Natural killer cell (primary cell): ENCODE measurements around the gene UBASH3B. TPM values are rescaled to one million over a fixed set of nuclear protein-coding genes. Genes with fewer than 3 reads are reported as not detected.

Source experiments
- ATAC-seq, 3 donors: fragments of 150-1000 bp in 2 of 3; fragments of 200-7000 bp in 1 of 3; cut with Tn5 transposase; 1 replicate in 1 of 3; 2 replicates in 2 of 3; pipeline ENCODE4 v1.10.0; 2021; ENCODE audit warnings: mild to moderate bottlenecking in 2 of 3, moderate library complexity in 2 of 3
- DNase-seq, 2 donors: peaks; one replicate each; pipeline versions ENCODE4 v3.0.0 to v3.0.0-alpha.2; 2013 to 2021; ENCODE audit warnings: mixed read lengths in 1 of 2
- H3K27ac ChIP-seq: one replicate; pipeline ENCODE4 v1.5.1; 2013; ENCODE audit warnings: mild to moderate bottlenecking, low read length
- H3K27me3 ChIP-seq: one replicate; pipeline ENCODE4 v1.6.1; 2013; ENCODE audit warnings: low read length; ENCODE audit not compliant: control insufficient read depth, insufficient read depth
- H3K36me3 ChIP-seq: one replicate; pipeline ENCODE4 v1.6.1; 2013; ENCODE audit warnings: low read length; ENCODE audit not compliant: control insufficient read depth, insufficient read depth
- H3K4me1 ChIP-seq: one replicate; pipeline ENCODE4 v1.6.1; 2013; ENCODE audit warnings: low read length; ENCODE audit not compliant: control insufficient read depth, insufficient read depth
- H3K4me3 ChIP-seq: one replicate; pipeline ENCODE4 v1.5.1; 2013; ENCODE audit warnings: low read length
- H3K9me3 ChIP-seq: one replicate; pipeline ENCODE4 v1.6.1; 2013; ENCODE audit warnings: low read length; ENCODE audit not compliant: control insufficient read depth, insufficient read depth
- H3K27ac Mint-ChIP-seq, 2 donors: one replicate each; pipeline ENCODE4 v1.8.0; 2022; ENCODE audit warnings: mild to moderate bottlenecking in 2 of 2, mixed read lengths in 2 of 2, moderate library complexity in 1 of 2
- H3K27me3 Mint-ChIP-seq, 2 donors: one replicate each; pipeline ENCODE4 v1.8.0; 2022; ENCODE audit warnings: low read depth in 2 of 2, mixed read lengths in 2 of 2
- H3K36me3 Mint-ChIP-seq: one replicate; pipeline ENCODE4 v1.8.0; 2022; ENCODE audit warnings: mixed read lengths
- H3K4me1 Mint-ChIP-seq, 2 donors: one replicate each; pipeline ENCODE4 v1.8.0; 2022; ENCODE audit warnings: mixed read lengths in 2 of 2
- H3K4me3 Mint-ChIP-seq: one replicate; pipeline ENCODE4 v1.8.0; 2022; ENCODE audit warnings: mild to moderate bottlenecking, moderate library complexity, mixed read lengths
- H3K9me3 Mint-ChIP-seq, 2 donors: one replicate each; pipeline ENCODE4 v1.8.0; 2022; ENCODE audit warnings: mixed read lengths in 2 of 2
- CTCF ChIP-seq: fragments of 200-600 bp; IDR thresholded peaks from one replicate; pipeline ENCODE4 v1.8.0; 2022; ENCODE audit warnings: antibody characterized with exemption
- WGBS: methylation state at CpG from one replicate; pipeline ENCODE4 v1.1.7; 2013; ENCODE audit warnings: missing lambda C conversion rate; ENCODE audit not compliant: insufficient coverage; 5-methylcytosine and 5-hydroxymethylcytosine counted together
- intact Hi-C: fragments of 100-400 bp; cut with micrococcal nuclease; formaldehyde crosslinking; loops from one replicate; pipeline ENCODE4 v1.14.2; 2022
- total RNA-seq, 4 donors: library from RNA; stranded (reverse); fragments of 120-200 nt in 1 of 4; gene quantifications; one replicate each; pipeline versions ENCODE4 v1.2.3 to v1.2.4, GENCODE V29; 2013 to 2022

Gene UBASH3B
- total RNA-seq, 3 donors from 2014 or later (not counting 1 experiment from before 2014, with no cell fraction given) = 28.7 to 33.9 (median 33.5) TPM

- ATAC-seq (no peak), DNase-seq (no peak)
- Histone ChIP-seq H3K4me1 (no peaks in the 10 kb centered on the region), H3K4me3 (no peak overlapping the region), H3K27me3 (no peaks in the 10 kb centered on the region), H3K27ac (no peak overlapping the region), H3K36me3 (no peaks in the 10 kb centered on the region), H3K9me3 (no peaks in the 10 kb centered on the region)
- Mint-ChIP-seq H3K36me3 (no peaks in the 10 kb centered on the region), H3K4me1 (peaks cover 0 to 5% of the 10 kb centered on the region in 2 donors), H3K27me3 (peaks cover 2 to 13% of the 10 kb centered on the region in 2 donors), H3K4me3 (no peak overlapping the region), H3K9me3 (no peaks in the 10 kb centered on the region), H3K27ac (no peak overlapping the region)
- 45% methylated on average over 2 of the region's 3 CpGs for WGBS
- no peak for TF ChIP-seq CTCF
- intact Hi-C loops = no loop called here
Measured at GRCh38 chr11:122649116-122649515, 6.4 kb upstream of the UBASH3B start.

- intact Hi-C loops = no loop called here
- peaks cover 9% of the 10 kb centered on the region for H3K4me1 ChIP-seq
- no peak overlapping the region for H3K27ac Mint-ChIP-seq
Measured at GRCh38 chr11:122650619-122651018, 4.9 kb upstream of the UBASH3B start.

GRCh38 chr11:122652495-122652894, 3.0 kb upstream of the UBASH3B start:
- Histone ChIP-seq H3K4me3 (no peak overlapping the region), H3K4me1 (peaks cover 20% of the 10 kb centered on the region), H3K9me3 (no peaks in the 10 kb centered on the region), H3K27ac (no peak overlapping the region), H3K36me3 (no peaks in the 10 kb centered on the region), H3K27me3 (no peaks in the 10 kb centered on the region)
- DNase-seq (no peak), ATAC-seq (no peak)
- peaks cover 16 to 24% of the 10 kb centered on the region in 2 donors for H3K4me1 Mint-ChIP-seq
- intact Hi-C loops = no loop called here
- WGBS = 76% methylated on average over 2 of the region's 2 CpGs
- no peak overlapping the region for H3K27ac Mint-ChIP-seq
- TF ChIP-seq CTCF = no peak
- no peak overlapping the region for H3K4me3 Mint-ChIP-seq
- H3K36me3 Mint-ChIP-seq = no peaks in the 10 kb centered on the region
- H3K9me3 Mint-ChIP-seq = no peaks in the 10 kb centered on the region
- peaks cover 2 to 13% of the 10 kb centered on the region in 2 donors for H3K27me3 Mint-ChIP-seq

More at GRCh38 chr11:122650619-122651018, 4.9 kb upstream of the UBASH3B start:
- H3K9me3 ChIP-seq = no peaks in the 10 kb centered on the region
- Mint-ChIP-seq H3K9me3 (no peaks in the 10 kb centered on the region), H3K27me3 (peaks cover 2 to 13% of the 10 kb centered on the region in 2 donors), H3K4me1 (peaks cover 8 to 14% of the 10 kb centered on the region in 2 donors), H3K36me3 (no peaks in the 10 kb centered on the region), H3K4me3 (no peak overlapping the region)
- no peak for TF ChIP-seq CTCF
- DNase-seq (no peak), ATAC-seq (no peak)
- no peak overlapping the region for H3K4me3 ChIP-seq
- no peaks in the 10 kb centered on the region for H3K36me3 ChIP-seq
- WGBS = no CpG with 5 or more reads among the region's 1 CpG
- H3K27ac ChIP-seq = no peak overlapping the region
- no peaks in the 10 kb centered on the region for H3K27me3 ChIP-seq
